WTC11 (cell line): ENCODE data around the gene UGT1A4. TPM values are rescaled to one million over a fixed set of nuclear protein-coding genes. Genes with fewer than 3 reads are reported as not detected.

Source experiments
- ATAC-seq: fragments of 200-7000 bp; cut with Tn5 transposase; 2 replicates; pipeline ENCODE4 v1.10.0; 2021; ENCODE audit warnings: mild to moderate bottlenecking, moderate library complexity
- CTCF ChIA-PET: fragments of 300-600 bp; sonication (Branson Sonifier 250); formaldehyde crosslinking; loops from one replicate; lab custom pipeline; 2021; ENCODE audit warnings: antibody characterized with exemption; lab: Charles Lee
- POLR2A ChIA-PET: fragments of 350-600 bp; sonication (Branson Sonifier 250); formaldehyde crosslinking; loops from one replicate; lab custom pipeline; 2021; ENCODE audit warnings: antibody characterized with exemption; lab: Charles Lee
- DNase-seq: peaks from one replicate; pipeline ENCODE4 v3.0.0; 2021; ENCODE audit warnings: low spot score
- H3K27ac Mint-ChIP-seq: 2 replicates; pipeline ENCODE4 v1.8.0; 2021; ENCODE audit warnings: mixed read lengths
- H3K27me3 Mint-ChIP-seq: 2 replicates; pipeline ENCODE4 v1.8.0; 2021; ENCODE audit warnings: low read depth, mild to moderate bottlenecking, moderate library complexity, mixed read lengths
- H3K36me3 Mint-ChIP-seq: 2 replicates; pipeline ENCODE4 v1.8.0; 2021; ENCODE audit warnings: mixed read lengths
- H3K4me1 Mint-ChIP-seq: 2 replicates; pipeline ENCODE4 v1.8.0; 2022; ENCODE audit warnings: mixed read lengths
- H3K4me3 Mint-ChIP-seq: 2 replicates; pipeline ENCODE4 v1.8.0; 2021; ENCODE audit warnings: mild to moderate bottlenecking, moderate library complexity, mixed read lengths
- H3K9me3 Mint-ChIP-seq: 2 replicates; pipeline ENCODE4 v1.8.0; 2021; ENCODE audit warnings: mixed read lengths
- ATF1 ChIP-seq: sonication (generic); formaldehyde crosslinking; IDR thresholded peaks from 2 replicates; pipeline ENCODE4 v1.8.1; 2023; ENCODE audit warnings: mild to moderate bottlenecking, moderate library complexity, missing genetic modification reagents
- CREB1 ChIP-seq: sonication (generic); formaldehyde crosslinking; IDR thresholded peaks from 2 replicates; pipeline ENCODE4 v1.8.0; 2023; ENCODE audit warnings: mild to moderate bottlenecking, missing genetic modification reagents
- E2F4 ChIP-seq: sonication (generic); formaldehyde crosslinking; IDR thresholded peaks from 2 replicates; pipeline ENCODE4 v1.8.1; 2022; ENCODE audit warnings: low read depth, mild to moderate bottlenecking, moderate library complexity, missing genetic modification reagents, borderline replicate concordance
- E2F5 ChIP-seq: sonication (generic); formaldehyde crosslinking; IDR thresholded peaks from 2 replicates; pipeline ENCODE4 v1.8.1; 2022; ENCODE audit warnings: mild to moderate bottlenecking, moderate library complexity, missing genetic modification reagents
- EMX1 ChIP-seq: fragments of 250-450 bp; sonication (Bioruptor Pico); IDR thresholded peaks from 2 replicates; pipeline ENCODE4 v1.8.0; 2021; ENCODE audit warnings: mild to moderate bottlenecking
- ESRRA ChIP-seq: sonication (generic); formaldehyde crosslinking; IDR thresholded peaks from 2 replicates; pipeline ENCODE4 v1.8.1; 2022; ENCODE audit warnings: mild to moderate bottlenecking, missing genetic modification reagents, borderline replicate concordance
- ETV6 ChIP-seq: sonication (generic); formaldehyde crosslinking; IDR thresholded peaks from 2 replicates; pipeline ENCODE4 v1.8.1; 2022; ENCODE audit warnings: mild to moderate bottlenecking, missing genetic modification reagents
- FOXK1 ChIP-seq: sonication (generic); formaldehyde crosslinking; IDR thresholded peaks from 2 replicates; pipeline ENCODE4 v1.8.0; 2022; ENCODE audit warnings: mild to moderate bottlenecking, moderate library complexity, missing genetic modification reagents
- FOXP4 ChIP-seq: sonication (generic); formaldehyde crosslinking; IDR thresholded peaks from 2 replicates; pipeline ENCODE4 v1.8.0; 2022; ENCODE audit warnings: mild to moderate bottlenecking, missing genetic modification reagents
- GRHL2 ChIP-seq: fragments of 250-450 bp; sonication (Bioruptor Pico); IDR thresholded peaks from 2 replicates; pipeline ENCODE4 v1.8.0; 2022; ENCODE audit warnings: mild to moderate bottlenecking, moderate library complexity; ENCODE audit not compliant: insufficient replicate concordance, severe bottlenecking
- IRF1 ChIP-seq: sonication (generic); formaldehyde crosslinking; IDR thresholded peaks from 2 replicates; pipeline ENCODE4 v1.8.0; 2023; ENCODE audit warnings: missing genetic modification reagents
- NR2C2 ChIP-seq: sonication (generic); formaldehyde crosslinking; IDR thresholded peaks from 2 replicates; pipeline ENCODE4 v1.8.0; 2022; ENCODE audit warnings: mild to moderate bottlenecking, missing genetic modification reagents
- RORB ChIP-seq: fragments of 250-450 bp; sonication (Bioruptor Pico); IDR thresholded peaks from 2 replicates; pipeline ENCODE4 v1.9.0; 2021; ENCODE audit warnings: mild to moderate bottlenecking
- TEAD1 ChIP-seq: sonication (generic); formaldehyde crosslinking; IDR thresholded peaks from 2 replicates; pipeline ENCODE4 v1.8.0; 2022; ENCODE audit warnings: mild to moderate bottlenecking, missing genetic modification reagents
- TEAD4 ChIP-seq: sonication (generic); formaldehyde crosslinking; IDR thresholded peaks from 2 replicates; pipeline ENCODE4 v1.8.0; 2022; ENCODE audit warnings: mild to moderate bottlenecking, missing genetic modification reagents
- ZBTB21 ChIP-seq: sonication (generic); formaldehyde crosslinking; IDR thresholded peaks from 2 replicates; pipeline ENCODE4 v1.8.1; 2023; ENCODE audit warnings: mild to moderate bottlenecking, missing genetic modification reagents, borderline replicate concordance
- ZMAT4 ChIP-seq: fragments of 250-450 bp; sonication (Bioruptor Pico); IDR thresholded peaks from 2 replicates; pipeline ENCODE4 v1.9.0; 2021; ENCODE audit warnings: mild to moderate bottlenecking
- ZNF121 ChIP-seq: sonication (generic); formaldehyde crosslinking; IDR thresholded peaks from 2 replicates; pipeline ENCODE4 v1.8.0; 2023; ENCODE audit warnings: missing genetic modification reagents
- ZNF425 ChIP-seq: fragments of 250-450 bp; sonication (Bioruptor Pico); conservative IDR thresholded peaks from 2 replicates; pipeline ENCODE4 v1.9.0; 2021; ENCODE audit warnings: mild to moderate bottlenecking
- ZNF671 ChIP-seq: fragments of 250-450 bp; sonication (Bioruptor Pico); IDR thresholded peaks from 2 replicates; pipeline ENCODE4 v1.8.0; 2021; ENCODE audit warnings: mild to moderate bottlenecking
- total RNA-seq: library from RNA; stranded (reverse); gene quantifications from 3 replicates; pipeline ENCODE4 v1.2.3, GENCODE V29; 2021

Gene UGT1A4
- total RNA-seq, 1 experiment from 2014 or later = 0.22 TPM

GRCh38 chr2:233802132-233802815, 83.7 kb downstream of the UGT1A4 start:
- no peak for DNase-seq
- H3K36me3 Mint-ChIP-seq = no peaks in the 10 kb centered on the region
- H3K27ac Mint-ChIP-seq = no peak overlapping the region
- ATAC-seq = no peak
- CTCF ChIA-PET = interaction anchor here (0.6 kb wide), 1 partner anchor 495 kb away, joined by 3 read pairs; no protein-coding TSS in a partner anchor
- TF ChIP-seq IRF1 (CRISPR knock-in tag) (no peak), ETV6 (CRISPR knock-in tag) (no peak), ESRRA (CRISPR knock-in tag) (no peak), ATF1 (CRISPR knock-in tag) (no peak), ZMAT4 (CRISPR knock-in tag) (no peak), FOXP4 (CRISPR knock-in tag) (no peak), NR2C2 (CRISPR knock-in tag) (no peak), E2F5 (CRISPR knock-in tag) (no peak), ZNF425 (no peak), RORB (no peak), ZNF671 (CRISPR knock-in tag) (no peak), E2F4 (CRISPR knock-in tag) (no peak), ZNF121 (CRISPR knock-in tag) (no peak), CREB1 (CRISPR knock-in tag) (no peak), FOXK1 (CRISPR knock-in tag) (no peak), EMX1 (no peak), GRHL2 (CRISPR knock-in tag) (no peak), TEAD1 (CRISPR knock-in tag) (no peak), ZBTB21 (CRISPR knock-in tag) (no peak), TEAD4 (CRISPR knock-in tag) (no peak)
- peaks cover 13% of the 10 kb centered on the region for H3K9me3 Mint-ChIP-seq
- no peaks in the 10 kb centered on the region; the same call in 1 of the 2 replicates for H3K27me3 Mint-ChIP-seq
- H3K4me3 Mint-ChIP-seq = no peak overlapping the region
- H3K4me1 Mint-ChIP-seq = no peaks in the 10 kb centered on the region
- POLR2A ChIA-PET = no interaction called here
